HG02759 (cell line): Measurements from ENCODE around the gene NUP58.

Experiments used
- ATAC-seq: cut with Tn5 transposase; IDR thresholded peaks from one replicate; pipeline ENCODE4 v1.9.1; 2021; ENCODE audit warnings: mild to moderate bottlenecking, moderate library complexity; ENCODE audit not compliant: unreplicated experiment

The NUP58 gene

DNA sequence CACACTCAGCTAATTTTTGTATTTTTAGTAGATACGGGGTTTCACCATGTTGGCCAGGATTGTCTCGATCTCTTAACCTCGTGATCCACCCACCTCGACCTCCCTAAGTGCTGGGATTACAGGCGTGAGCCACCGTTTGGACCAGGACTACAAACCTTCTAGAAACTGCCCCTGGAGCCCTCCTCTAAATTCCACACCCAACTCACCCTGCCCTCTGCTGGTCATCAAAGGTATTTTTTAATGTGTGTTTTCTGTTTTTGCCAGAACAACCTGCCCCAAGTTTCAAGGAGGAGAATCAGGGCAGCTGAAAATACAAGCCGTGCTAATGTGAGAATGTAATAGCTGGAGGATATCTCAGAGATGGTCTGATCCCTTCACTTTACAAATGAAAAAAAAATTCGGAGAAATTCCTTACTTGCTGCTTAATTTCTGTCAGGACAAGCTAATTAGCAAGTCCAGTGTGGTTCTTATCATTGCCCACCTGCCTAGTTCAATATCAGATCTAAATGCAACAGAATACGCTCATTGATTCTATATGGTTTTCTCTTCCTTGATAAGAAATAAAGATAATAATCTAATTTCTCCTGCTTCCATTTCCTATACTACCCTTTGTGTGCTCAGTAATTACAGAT, 74.4 kb downstream of the NUP58 start:
- ATAC-seq, result peak; percentile 53

DNA sequence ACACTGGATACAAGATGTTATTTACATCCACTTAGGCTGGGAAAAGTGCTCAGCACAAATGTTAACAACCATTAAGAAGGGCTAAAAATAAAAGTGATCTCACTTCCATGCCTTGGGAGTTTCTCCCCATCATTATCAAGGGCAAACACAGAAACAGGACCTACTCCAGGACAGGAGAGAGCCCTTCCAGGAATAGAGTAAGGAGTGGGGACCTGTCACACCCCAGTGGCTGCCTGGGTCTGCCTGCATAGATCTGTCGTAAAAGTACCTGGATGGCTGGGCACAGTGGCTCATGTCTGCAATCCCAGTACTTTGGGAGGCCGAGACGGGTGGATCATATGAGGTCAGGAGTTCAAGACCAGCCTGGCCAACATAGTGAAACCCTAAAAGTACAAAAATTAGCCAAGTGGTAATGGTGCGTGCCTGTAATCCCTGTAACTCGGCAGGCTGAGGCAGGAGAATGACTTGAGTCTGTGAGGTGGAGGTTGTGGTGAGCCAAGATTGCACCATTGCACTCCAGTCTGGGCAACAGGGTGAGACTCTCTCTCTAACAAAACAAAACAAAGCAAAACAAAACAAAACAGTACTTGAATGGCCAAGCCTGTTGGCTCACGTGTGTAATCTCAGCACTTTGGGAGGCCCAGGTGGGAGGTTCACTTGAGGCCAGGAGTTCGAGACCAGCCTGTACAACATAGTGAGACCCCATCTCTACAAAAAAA, 76.0 kb downstream of the NUP58 start:
- no peak for ATAC-seq

DNA sequence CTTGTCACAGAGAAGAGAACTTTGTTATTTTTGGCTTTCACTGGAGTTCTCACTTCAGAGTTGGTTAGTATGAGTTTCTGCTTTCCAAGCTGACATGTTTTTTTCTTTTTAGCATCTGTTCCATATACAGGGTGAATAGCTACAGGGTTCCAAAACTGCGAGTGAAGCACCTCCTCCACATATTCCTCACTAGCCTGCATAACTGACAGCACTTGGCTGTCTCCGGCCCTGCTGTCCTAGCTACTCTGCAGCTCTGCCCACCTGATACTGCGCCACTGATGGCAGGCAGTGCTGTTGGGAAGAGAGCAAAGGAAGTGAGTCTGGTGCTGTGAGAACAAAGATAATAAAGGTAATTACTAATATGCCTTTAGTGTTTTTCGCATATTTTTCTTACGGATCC, 77.1 kb downstream of the NUP58 start:
- no peak for ATAC-seq

DNA sequence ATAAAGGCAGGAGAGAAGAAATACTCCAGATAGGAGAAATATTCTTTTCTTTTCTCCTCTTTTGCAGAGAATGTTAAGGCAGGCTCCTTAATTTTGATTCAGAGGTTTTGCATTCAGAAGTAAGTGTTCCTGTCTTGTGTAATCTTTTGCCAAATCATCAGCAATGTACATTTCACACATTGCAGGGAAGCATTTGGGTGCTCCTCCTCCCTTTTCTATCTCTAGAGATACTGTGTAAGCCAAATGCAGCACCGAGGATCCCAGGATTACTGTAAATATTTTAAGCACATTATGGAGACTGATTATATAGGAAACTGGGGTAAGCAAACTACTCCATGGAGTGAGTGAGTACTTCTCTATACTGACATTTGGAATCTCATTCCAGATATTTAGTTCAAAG, 77.6 kb downstream of the NUP58 start:
- ATAC-seq, result no peak

DNA sequence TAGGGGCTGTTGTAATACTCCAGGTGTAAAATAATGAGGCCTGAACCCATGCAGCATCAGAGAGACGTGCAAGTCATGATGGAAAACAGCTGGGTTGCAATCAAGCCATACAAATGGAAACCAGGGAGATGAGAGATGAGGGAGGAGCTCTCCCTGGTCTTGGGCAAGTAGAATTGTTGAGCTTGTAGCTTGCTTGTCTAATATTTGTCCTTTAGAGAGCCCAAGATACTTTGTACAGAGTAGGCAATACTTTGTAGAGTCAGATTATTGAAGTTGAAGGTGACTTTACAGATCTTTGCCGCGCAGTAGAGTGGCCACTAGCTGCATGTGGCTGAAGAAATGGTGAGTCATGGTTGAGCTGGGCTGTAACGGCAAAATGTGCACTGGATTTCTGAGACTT, 78.7 kb downstream of the NUP58 start:
- no peak for ATAC-seq

DNA sequence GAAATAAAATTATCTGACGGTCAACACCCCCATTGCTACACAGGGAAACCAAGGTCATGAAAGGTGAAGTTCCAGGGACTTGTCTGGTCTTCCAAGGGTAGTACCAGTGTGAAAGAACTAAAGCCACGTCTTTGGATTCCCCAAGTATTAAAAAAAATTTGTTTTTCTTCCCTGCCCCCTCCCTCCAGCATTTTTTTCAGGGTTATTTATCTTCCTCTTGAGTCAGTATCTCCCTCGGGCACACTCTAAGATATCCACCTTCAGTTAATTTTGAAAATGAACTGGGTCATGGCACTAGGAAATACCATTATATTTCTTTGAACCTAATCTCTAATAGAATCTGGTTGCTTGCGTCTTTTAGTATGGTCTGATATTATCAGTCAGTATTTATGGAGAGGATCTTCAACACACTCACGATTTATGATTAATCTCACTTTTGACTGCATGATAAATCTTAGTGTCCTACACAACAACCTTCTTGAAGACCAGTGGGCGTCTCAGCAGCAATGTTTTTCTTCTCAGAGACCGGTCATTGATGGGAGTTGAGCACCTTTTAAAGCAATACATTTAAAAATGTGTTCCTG, 79.4 kb downstream of the NUP58 start:
- ATAC-seq, result no peak

DNA sequence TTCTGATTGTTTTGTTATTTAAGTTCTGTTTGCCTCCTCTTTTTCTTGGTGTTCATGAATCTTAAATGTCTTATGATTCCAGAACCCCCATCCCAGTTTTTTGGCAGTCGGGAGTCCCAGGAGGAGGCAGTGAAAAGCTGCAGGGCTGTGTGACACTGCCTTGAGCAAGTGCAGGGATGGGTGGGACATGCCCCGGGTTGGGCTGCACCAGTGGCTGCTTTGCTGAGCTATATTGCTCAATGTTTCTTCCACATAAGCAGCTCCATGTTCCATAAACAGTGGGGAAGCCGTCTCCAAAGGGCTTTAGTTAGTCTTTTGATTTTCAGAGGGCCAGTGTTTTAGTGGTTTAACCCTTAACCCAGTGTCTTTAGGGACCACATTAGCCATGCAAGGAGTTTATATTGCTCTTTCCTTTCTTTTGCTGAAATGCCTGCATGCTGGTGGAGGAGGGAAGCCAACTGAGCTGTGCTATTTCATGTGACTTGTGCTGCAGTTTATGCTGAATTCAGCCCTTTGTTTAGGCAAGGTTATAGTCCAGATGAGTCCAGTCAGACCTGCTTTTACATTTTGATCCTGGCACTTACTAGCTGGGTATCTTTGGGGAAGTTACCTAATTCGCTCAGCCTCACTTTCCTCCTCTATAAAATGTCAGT, 83.5 kb downstream of the NUP58 start:
- ATAC-seq, result no peak

DNA sequence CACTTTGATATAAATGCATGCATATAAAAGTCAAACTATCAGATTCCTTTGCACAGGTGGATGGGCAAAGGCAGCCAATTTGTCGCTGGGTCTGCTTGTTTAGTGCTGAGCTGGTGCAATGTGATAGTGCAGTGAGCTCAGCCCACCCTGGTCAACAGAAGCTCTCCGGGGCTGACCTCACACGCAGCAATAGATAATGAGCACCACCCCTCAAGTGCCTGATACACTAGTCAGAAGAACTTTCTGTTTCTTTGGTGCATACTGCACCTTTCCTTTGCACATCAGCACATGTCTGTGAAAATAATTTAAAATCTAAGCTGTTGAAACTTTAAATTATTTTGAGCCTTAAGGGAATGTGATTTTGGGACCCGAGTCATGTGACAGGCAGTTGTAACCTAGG, 90.5 kb downstream of the NUP58 start:
- ATAC-seq, result no peak
